ENCODE results near the gene OSBPL7. TPM values are rescaled to one million over a fixed set of nuclear protein-coding genes. Genes with fewer than 3 reads are reported as not detected.
A peak's percentile ranks its signal among the peaks of the same experiment; 100 is the strongest.

The OSBPL7 gene
- total and polyA plus RNA-seq, 2 of the 8 experiments (the other 6 are each of a cell fraction or from before 2014, with no cell fraction given): 7.2 to 8.9 TPM

GRCh38 chr17:47785538-47786123 lies 36.0 kb downstream of the OSBPL7 start:
- CTCF ChIA-PET (ENCODE audit: partially characterized antibody): interaction anchor here (0.9 to 6.5 kb wide), 7 partner anchors 8 to 46 kb away, joined by 3 to 52 read pairs (median 4); no protein-coding TSS in a partner anchor
- POLR2A ChIA-PET (ENCODE audit: partially characterized antibody): interaction anchor here (1.3 kb wide), 1 partner anchor 13 kb away, joined by 4 read pairs; no protein-coding TSS in a partner anchor

More at GRCh38 chr17:47785538-47786123, 36.0 kb downstream of the OSBPL7 start:
- Histone ChIP-seq H3K4me3 (ENCODE audit: extremely low read depth in 1 of 4, insufficient read depth in 2 of 4, low read depth in 3 of 4, low read length in 4 of 4) (no peak overlapping the region), H3K36me3 (ENCODE audit: control insufficient read depth in 2 of 4, insufficient read depth in 4 of 4, low read length in 3 of 4) (no peaks in the 10 kb centered on the region), H3K79me1 (ENCODE audit: low read depth, low read length) (no peaks in the 10 kb centered on the region), H2AK5ac (ENCODE audit: low read depth, low read length) (no peak overlapping the region), H2BK15ac (ENCODE audit: low read length) (no peak overlapping the region), H3K79me2 (ENCODE audit: control insufficient read depth in 1 of 2, insufficient read depth in 2 of 2, low read length in 2 of 2) (no peaks in the 10 kb centered on the region), H3K4me2 (ENCODE audit: insufficient read depth in 1 of 2, low read depth in 2 of 2, low read length in 2 of 2) (no peak overlapping the region), H3K23ac (ENCODE audit: insufficient read length) (no peak overlapping the region), H2BK12ac (ENCODE audit: low read depth, low read length) (no peak overlapping the region), H4K5ac (ENCODE audit: insufficient read length, low read depth, low read length) (no peak overlapping the region), H4K91ac (replicated peaks; ENCODE audit: insufficient read length, low read length) (no peak overlapping the region), H2AFZ (ENCODE audit: low read length) (no peak overlapping the region), H2BK5ac (ENCODE audit: low read depth, low read length) (no peak overlapping the region), H3K27ac (ENCODE audit: low read depth, low read length) (no peak overlapping the region), H3K18ac (ENCODE audit: extremely low read depth, low read length) (no peak overlapping the region), H3K9me3 (ENCODE audit: insufficient read depth in 2 of 2, low read depth in 1 of 2, low read length in 1 of 2) (no peaks in the 10 kb centered on the region), H4K8ac (ENCODE audit: extremely low read depth, insufficient read depth, low read length) (no peak overlapping the region), H2BK20ac (ENCODE audit: low read length) (no peak overlapping the region), H3K4me1 (replicated peaks in 1 of 4; ENCODE audit: control insufficient read depth in 3 of 4, insufficient read depth in 4 of 4, low read length in 3 of 4) (peaks cover 0 to 3% (median 2%) of the 10 kb centered on the region in 4 experiments; a peak in 3 of 7 replicates), H3K27me3 (replicated peaks in 1 of 4; ENCODE audit: control insufficient read depth in 3 of 4, extremely low read depth in 1 of 4, insufficient read depth in 3 of 4, low read length in 3 of 4) (peaks cover 0 to 27% (median 18%) of the 10 kb centered on the region in 4 experiments; a peak in 6 of 7 replicates), H3K23me2 (ENCODE audit: low read depth, low read length) (peaks cover 5% of the 10 kb centered on the region), H3K56ac (replicated peaks; ENCODE audit: insufficient read length, low read depth, low read length) (no peak overlapping the region), H3K4ac (replicated peaks; ENCODE audit: insufficient read length, low read depth, low read length) (no peak overlapping the region), H4K20me1 (replicated peaks in 1 of 2; ENCODE audit: control insufficient read depth in 1 of 2, insufficient read depth in 2 of 2, low read length in 2 of 2) (peaks cover 0 to 3% of the 10 kb centered on the region in 2 experiments), H3K9ac (replicated peaks in 1 of 4; ENCODE audit: extremely low read depth in 1 of 4, low read depth in 3 of 4, low read length in 3 of 4) (no peak overlapping the region), H2BK120ac (replicated peaks; ENCODE audit: low read depth, low read length) (no peak overlapping the region), H3K14ac (ENCODE audit: insufficient read length) (no peak overlapping the region)
- TF ChIP-seq SIN3A (conservative IDR thresholded peaks at IDR 0.05 in 1 of 2, IDR thresholded peaks at IDR 0.05 in 1 of 2; ENCODE audit: low read depth in 1 of 2, low read length in 2 of 2) (peak; percentile 75 to 78; a peak in 3 of 4 replicates), ASH2L (IDR thresholded peaks at IDR 0.05; ENCODE audit: low read length) (no peak)
- 62% methylated on average over 5 of the region's 5 CpGs; no CpG with 5 or more reads in 1 of the 2 experiments for WGBS, 2 experiments (ENCODE audit: extremely low coverage in 1 of 2, insufficient coverage in 1 of 2, insufficient read length in 1 of 2, insufficient replicate concordance in 2 of 2, low coverage in 1 of 2, low lambda C conversion rate in 2 of 2, missing lambda C conversion rate in 1 of 2)
- peak in 1 of 2 experiments; percentile 82 for DNase-seq (ENCODE audit: low read depth in 1 of 2, low spot score in 2 of 2)
- FAIRE-seq: peak; percentile 62
